GM23338 (cell line): ENCODE data around the gene ZNF610.

Experiments
- CREB1 ChIP-seq: fragments of 250-450 bp; sonication (Bioruptor Pico); IDR thresholded peaks from 2 replicates; pipeline ENCODE4 v1.5.0; 2020; ENCODE audit warnings: low read depth, mild to moderate bottlenecking, moderate library complexity
- CTCF ChIP-seq, 2 experiments: fragments of 200-600 bp in 1 of 2; sonication (generic) in 1 of 2; conservative IDR thresholded peaks; 2 replicates each; pipeline versions ENCODE4 v1.5.1 to v1.6.1; 2016 to 2017; ENCODE audit warnings: antibody characterized with exemption in 2 of 2, low read depth in 2 of 2, mild to moderate bottlenecking in 2 of 2, moderate library complexity in 1 of 2

- TF ChIP-seq CTCF (conservative IDR thresholded peaks at IDR 0.05; ENCODE audit: low read depth in 2 of 2) (no peak), CREB1 (CRISPR knock-in tag) (no peak)
Measured at GRCh38 chr19:52286256-52286655, 49.8 kb upstream of the ZNF610 start.
